Measurements from ENCODE around the gene SLC44A4. TPM values are rescaled to one million over a fixed set of nuclear protein-coding genes. Genes with fewer than 3 reads are reported as not detected.

SLC44A4 gene
- total RNA-seq, 1 donor from 2014 or later, result 0.23 TPM

GRCh38 chr6:31830886-31831335 lies 47.9 kb downstream of the SLC44A4 start:
- H3K9me3 ChIP-seq (ENCODE audit: insufficient read depth, low read depth, low read length), result no peaks in the 10 kb centered on the region
- DNase-seq (ENCODE audit: low read depth), result no peak
- FAIRE-seq, result no peak
- peaks cover 45% of the 10 kb centered on the region for H3K79me2 ChIP-seq (ENCODE audit: insufficient read depth, low read length)
- TF ChIP-seq CTCF (IDR thresholded peaks at IDR 0.05; ENCODE audit: insufficient read depth, low read depth, low read length), result no peak
- TF ChIP-seq EZH2 (IDR thresholded peaks at IDR 0.05; ENCODE audit: insufficient read depth, low read length), result no peak
- Mint-ChIP-seq H3K4me3 (ENCODE audit: unreplicated experiment) (peak overlapping the region; percentile 96), H3K27ac (ENCODE audit: unreplicated experiment) (no peak overlapping the region), H3K36me3 (ENCODE audit: low read depth, unreplicated experiment) (peaks cover 7% of the 10 kb centered on the region), H3K9me3 (ENCODE audit: unreplicated experiment) (no peaks in the 10 kb centered on the region), H3K4me1 (ENCODE audit: low read depth, unreplicated experiment) (peaks cover 11% of the 10 kb centered on the region), H3K27me3 (ENCODE audit: low read depth, unreplicated experiment) (no peaks in the 10 kb centered on the region)
- no peak overlapping the region for H3K27ac ChIP-seq (ENCODE audit: low read depth, low read length)
- H3K4me1 ChIP-seq (ENCODE audit: insufficient read depth, low read length), result peaks cover 13% of the 10 kb centered on the region
- peak overlapping the region; percentile 73 for H3K4me3 ChIP-seq (ENCODE audit: insufficient read depth, low read depth, low read length)
- H3K36me3 ChIP-seq (ENCODE audit: insufficient read depth, low read length), result no peaks in the 10 kb centered on the region
- H4K20me1 ChIP-seq (ENCODE audit: insufficient read depth, low read length), result peaks cover 9% of the 10 kb centered on the region
- peak overlapping the region; percentile 87 for H3K4me2 ChIP-seq (ENCODE audit: low read length)
- H2AFZ ChIP-seq (ENCODE audit: low read depth, low read length), result no peak overlapping the region
- H3K27me3 ChIP-seq (ENCODE audit: insufficient read depth, low read length), result no peaks in the 10 kb centered on the region
- peak overlapping the region; percentile 86 for H3K9ac ChIP-seq (ENCODE audit: low read length)

GRCh38 chr6:31829633-31830283 lies 49.0 kb downstream of the SLC44A4 start:
- Histone ChIP-seq H3K79me2 (ENCODE audit: insufficient read depth, low read length) (peaks cover 33% of the 10 kb centered on the region), H2AFZ (ENCODE audit: low read depth, low read length) (no peak overlapping the region), H3K4me3 (ENCODE audit: insufficient read depth, low read depth, low read length) (peak overlapping the region; percentile 73), H3K27ac (ENCODE audit: low read depth, low read length) (no peak overlapping the region), H3K36me3 (ENCODE audit: insufficient read depth, low read length) (no peaks in the 10 kb centered on the region), H4K20me1 (ENCODE audit: insufficient read depth, low read length) (peaks cover 7% of the 10 kb centered on the region), H3K9me3 (ENCODE audit: insufficient read depth, low read depth, low read length) (no peaks in the 10 kb centered on the region), H3K4me2 (ENCODE audit: low read length) (peak overlapping the region; percentile 87), H3K9ac (ENCODE audit: low read length) (peak overlapping the region; percentile 86), H3K27me3 (ENCODE audit: insufficient read depth, low read length) (no peaks in the 10 kb centered on the region), H3K4me1 (ENCODE audit: insufficient read depth, low read length) (peaks cover 13% of the 10 kb centered on the region)
- Mint-ChIP-seq H3K27me3 (ENCODE audit: low read depth, unreplicated experiment) (no peaks in the 10 kb centered on the region), H3K36me3 (ENCODE audit: low read depth, unreplicated experiment) (peaks cover 2% of the 10 kb centered on the region), H3K4me1 (ENCODE audit: low read depth, unreplicated experiment) (peaks cover 16% of the 10 kb centered on the region), H3K9me3 (ENCODE audit: unreplicated experiment) (no peaks in the 10 kb centered on the region), H3K27ac (ENCODE audit: unreplicated experiment) (peak overlapping the region; percentile 31), H3K4me3 (ENCODE audit: unreplicated experiment) (peak overlapping the region; percentile 96)
- DNase-seq (ENCODE audit: low read depth) (no peak), FAIRE-seq (no peak)
- peak; percentile 44 for TF ChIP-seq CTCF (IDR thresholded peaks at IDR 0.05; ENCODE audit: insufficient read depth, low read depth, low read length)
- no peak for TF ChIP-seq EZH2 (IDR thresholded peaks at IDR 0.05; ENCODE audit: insufficient read depth, low read length)

Data from astrocyte (in vitro differentiated cells and primary cell).